ENCODE data around the gene NDUFB8.

Gene NDUFB8

DNA sequence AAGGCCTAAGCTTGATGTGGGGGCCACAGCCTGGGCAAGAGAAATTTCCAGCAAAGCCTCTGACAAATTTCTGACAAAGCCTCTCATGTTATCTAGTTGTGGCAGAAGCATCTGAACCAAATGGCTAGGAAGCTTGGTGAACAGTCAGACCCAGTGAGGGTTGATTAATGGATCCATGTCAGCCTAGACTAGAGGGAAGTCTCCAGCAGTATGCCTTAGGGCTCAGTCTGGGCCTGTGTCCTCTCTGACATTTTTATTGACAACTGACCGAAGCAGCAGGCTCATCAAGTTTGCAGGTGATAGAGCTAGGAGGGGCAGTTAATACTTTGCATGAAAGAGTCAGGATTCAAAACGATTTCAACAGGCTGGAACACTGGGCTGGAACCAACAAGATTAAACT, 31.3 kb upstream of the NDUFB8 start:
- no peaks in the 10 kb centered on the region for H4K20me1 ChIP-seq (ENCODE audit: insufficient read depth, low read length)
- no peaks in the 10 kb centered on the region for H3K9me3 ChIP-seq (ENCODE audit: low read length)
- no peaks in the 10 kb centered on the region for H3K9me2 ChIP-seq (ENCODE audit: low read depth, low read length)
- peaks cover 4% of the 10 kb centered on the region for H3K4me1 ChIP-seq (ENCODE audit: insufficient read depth, low read length, severe bottlenecking)
- no peaks in the 10 kb centered on the region for H3F3A ChIP-seq (ENCODE audit: insufficient read depth, low read length)
- TF ChIP-seq, protein P1, sequence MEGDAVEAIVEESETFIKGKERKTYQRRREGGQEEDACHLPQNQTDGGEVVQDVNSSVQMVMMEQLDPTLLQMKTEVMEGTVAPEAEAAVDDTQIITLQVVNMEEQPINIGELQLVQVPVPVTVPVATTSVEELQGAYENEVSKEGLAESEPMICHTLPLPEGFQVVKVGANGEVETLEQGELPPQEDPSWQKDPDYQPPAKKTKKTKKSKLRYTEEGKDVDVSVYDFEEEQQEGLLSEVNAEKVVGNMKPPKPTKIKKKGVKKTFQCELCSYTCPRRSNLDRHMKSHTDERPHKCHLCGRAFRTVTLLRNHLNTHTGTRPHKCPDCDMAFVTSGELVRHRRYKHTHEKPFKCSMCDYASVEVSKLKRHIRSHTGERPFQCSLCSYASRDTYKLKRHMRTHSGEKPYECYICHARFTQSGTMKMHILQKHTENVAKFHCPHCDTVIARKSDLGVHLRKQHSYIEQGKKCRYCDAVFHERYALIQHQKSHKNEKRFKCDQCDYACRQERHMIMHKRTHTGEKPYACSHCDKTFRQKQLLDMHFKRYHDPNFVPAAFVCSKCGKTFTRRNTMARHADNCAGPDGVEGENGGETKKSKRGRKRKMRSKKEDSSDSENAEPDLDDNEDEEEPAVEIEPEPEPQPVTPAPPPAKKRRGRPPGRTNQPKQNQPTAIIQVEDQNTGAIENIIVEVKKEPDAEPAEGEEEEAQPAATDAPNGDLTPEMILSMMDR (IDR thresholded peaks at IDR 0.05; ENCODE audit: low read length): no peak
- no peak for TF ChIP-seq EZH2 (IDR thresholded peaks at IDR 0.05; ENCODE audit: borderline replicate concordance, low read length)
- no peaks in the 10 kb centered on the region for H3K79me2 ChIP-seq (ENCODE audit: insufficient read depth, low read length)
- no peak overlapping the region for H3K4me2 ChIP-seq (ENCODE audit: low read length)
- H3K36me3 ChIP-seq (ENCODE audit: insufficient read depth, low read length): no peaks in the 10 kb centered on the region
- H2AFZ ChIP-seq (ENCODE audit: low read length): no peak overlapping the region
- H3K27me3 ChIP-seq (ENCODE audit: insufficient read depth, low read length): no peaks in the 10 kb centered on the region
- no peak overlapping the region for H3K27ac ChIP-seq (ENCODE audit: low read depth, low read length, poor library complexity, severe bottlenecking)
- H3K4me3 ChIP-seq (ENCODE audit: low read depth, low read length, poor library complexity, severe bottlenecking): no peak overlapping the region
- H3K9ac ChIP-seq (ENCODE audit: low read length): no peak overlapping the region

DNA sequence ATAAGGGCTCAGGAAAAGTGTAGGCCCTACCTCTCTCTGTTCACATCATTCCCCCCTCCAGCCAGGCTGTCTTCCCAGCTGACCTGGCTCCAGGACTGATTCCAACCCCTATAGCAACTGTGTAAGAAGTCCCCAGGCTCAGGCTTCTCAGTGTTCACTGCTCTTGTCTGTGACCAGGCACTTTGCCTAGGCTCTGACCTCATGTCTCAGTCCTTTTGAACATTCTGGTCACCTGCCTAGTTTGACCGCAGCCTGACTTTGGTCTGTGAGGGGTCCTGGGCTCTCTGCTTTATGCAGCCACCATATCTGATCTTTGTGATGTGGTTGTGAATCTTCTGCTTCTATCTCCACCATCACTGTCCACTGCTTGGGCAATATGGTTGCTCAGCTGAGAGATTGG, 30.6 kb upstream of the NDUFB8 start:
- Histone ChIP-seq H3K36me3 (ENCODE audit: insufficient read depth, low read length) (no peaks in the 10 kb centered on the region), H3K27me3 (ENCODE audit: insufficient read depth, low read length) (no peaks in the 10 kb centered on the region), H3K9ac (ENCODE audit: low read length) (no peak overlapping the region), H3K4me3 (ENCODE audit: low read depth, low read length, poor library complexity, severe bottlenecking) (no peak overlapping the region), H3F3A (ENCODE audit: insufficient read depth, low read length) (no peaks in the 10 kb centered on the region), H3K4me1 (ENCODE audit: insufficient read depth, low read length, severe bottlenecking) (peaks cover 4% of the 10 kb centered on the region), H2AFZ (ENCODE audit: low read length) (no peak overlapping the region), H4K20me1 (ENCODE audit: insufficient read depth, low read length) (no peaks in the 10 kb centered on the region), H3K4me2 (ENCODE audit: low read length) (no peak overlapping the region), H3K27ac (ENCODE audit: low read depth, low read length, poor library complexity, severe bottlenecking) (no peak overlapping the region), H3K79me2 (ENCODE audit: insufficient read depth, low read length) (no peaks in the 10 kb centered on the region), H3K9me2 (ENCODE audit: low read depth, low read length) (no peaks in the 10 kb centered on the region), H3K9me3 (ENCODE audit: low read length) (no peaks in the 10 kb centered on the region)
- TF ChIP-seq, protein P1 (IDR thresholded peaks at IDR 0.05; ENCODE audit: low read length): no peak
- TF ChIP-seq EZH2 (IDR thresholded peaks at IDR 0.05; ENCODE audit: borderline replicate concordance, low read length): no peak

DNA sequence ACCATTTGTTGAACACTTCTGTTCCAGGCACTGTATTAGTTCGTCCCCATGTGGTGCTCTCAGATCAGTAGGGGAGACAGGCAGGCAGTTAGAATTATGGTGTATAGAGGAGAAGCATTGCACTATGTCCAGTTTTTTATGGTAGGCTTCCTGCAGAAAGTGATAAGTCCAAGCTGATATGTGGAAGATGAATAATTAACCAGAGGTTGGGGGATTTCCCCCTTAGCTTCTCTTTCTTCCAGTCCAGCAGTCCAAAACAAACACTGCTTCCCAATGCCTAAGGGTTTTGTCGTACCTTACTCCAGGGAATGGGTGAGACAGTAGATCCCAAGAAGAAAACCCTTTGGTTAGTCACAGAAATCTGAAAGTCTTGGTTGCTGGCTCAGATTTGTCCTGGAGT, 25.2 kb upstream of the NDUFB8 start:
- Histone ChIP-seq H3K36me3 (ENCODE audit: insufficient read depth, low read length) (no peaks in the 10 kb centered on the region), H4K20me1 (ENCODE audit: insufficient read depth, low read length) (no peaks in the 10 kb centered on the region), H3K9me2 (ENCODE audit: low read depth, low read length) (no peaks in the 10 kb centered on the region), H3K4me2 (ENCODE audit: low read length) (no peak overlapping the region), H3K4me3 (ENCODE audit: low read depth, low read length, poor library complexity, severe bottlenecking) (no peak overlapping the region), H3K9ac (ENCODE audit: low read length) (no peak overlapping the region), H2AFZ (ENCODE audit: low read length) (no peak overlapping the region), H3K4me1 (ENCODE audit: insufficient read depth, low read length, severe bottlenecking) (no peaks in the 10 kb centered on the region), H3K9me3 (ENCODE audit: low read length) (no peaks in the 10 kb centered on the region), H3K79me2 (ENCODE audit: insufficient read depth, low read length) (no peaks in the 10 kb centered on the region), H3F3A (ENCODE audit: insufficient read depth, low read length) (no peaks in the 10 kb centered on the region), H3K27ac (ENCODE audit: low read depth, low read length, poor library complexity, severe bottlenecking) (no peak overlapping the region), H3K27me3 (ENCODE audit: insufficient read depth, low read length) (no peaks in the 10 kb centered on the region)
- TF ChIP-seq, protein P1 (IDR thresholded peaks at IDR 0.05; ENCODE audit: low read length): no peak
- TF ChIP-seq EZH2 (IDR thresholded peaks at IDR 0.05; ENCODE audit: borderline replicate concordance, low read length): no peak

Data from OCI-LY1 (cell line).